HT1080 (cell line): ENCODE data around the gene CDK5R1. TPM values are rescaled to one million over a fixed set of nuclear protein-coding genes. Genes with fewer than 3 reads are reported as not detected.
"Not testable (repeated sequence)": the region's sequence is repeated elsewhere in the genome, so short reads cannot be mapped to it uniquely, and the experiment has no call there.

Experiments
- DNase-seq: peaks from one replicate; pipeline ENCODE4 v3.0.0-alpha.2; 2015; ENCODE audit warnings: low read depth
- polyA plus RNA-seq, 2 experiments: library from polyadenylated mRNA; depleted of rRNA; stranded (reverse); fragments of >200 nt; gene quantifications; 2 replicates each; pipeline ENCODE4 v1.2.3, GENCODE V29; 2015
- total RNA-seq: library from RNA; depleted of rRNA; stranded (reverse); fragments of >200 nt; shearing (Covaris generic); gene quantifications from 2 replicates; pipeline ENCODE4 v1.2.3, GENCODE V29; 2014; rRNA removed

The CDK5R1 gene
- total RNA-seq: 2.8 and 3.5 TPM in 2 replicates
- 2.0 and 2.4 TPM in 2 replicates for polyA plus RNA-seq (2015; cell fraction: cytosol; rRNA removed)
- 2.8 and 3.2 TPM in 2 replicates for polyA plus RNA-seq (2015; cell fraction: nucleus; rRNA removed)

DNA sequence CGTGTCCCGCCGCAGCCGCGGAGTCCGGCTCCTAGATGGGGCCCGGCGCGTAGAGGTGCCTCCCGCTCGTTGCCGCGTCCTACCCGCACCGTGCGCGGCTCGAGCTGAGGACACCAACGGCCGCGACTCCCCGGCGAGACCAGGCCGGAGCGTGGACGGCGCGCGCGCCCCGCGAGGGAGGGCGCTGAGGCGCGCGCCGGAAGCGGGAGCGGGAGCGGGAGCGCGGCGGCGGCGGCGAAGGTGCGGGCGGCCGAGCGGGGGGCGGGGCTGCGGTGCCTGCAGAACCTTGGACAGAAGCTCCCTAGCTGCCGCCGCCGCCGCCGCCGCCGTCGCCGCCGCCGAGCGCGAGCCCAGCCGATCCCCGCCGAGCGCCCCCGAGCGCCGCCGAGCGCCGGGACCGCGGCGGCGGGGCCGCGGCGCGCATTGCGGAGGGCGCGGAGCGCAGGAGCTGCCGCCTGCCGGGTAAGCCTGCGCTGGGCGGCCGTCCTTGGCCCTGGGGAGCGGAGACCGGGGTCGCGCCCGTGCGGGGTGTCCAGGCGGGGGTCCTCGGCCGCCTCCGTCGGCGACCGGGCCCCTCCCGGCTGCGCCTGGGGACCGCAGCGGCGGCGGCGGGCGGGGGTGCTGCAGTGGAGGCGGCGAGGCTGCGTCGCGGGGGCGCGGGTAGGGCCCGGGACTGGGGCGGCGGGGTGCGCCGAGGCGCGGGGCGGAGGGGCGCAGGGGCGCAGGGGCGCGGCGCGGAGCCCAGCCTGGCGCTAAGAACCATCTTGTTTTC lies at the start of gene CDK5R1:
Gene CDK5R1 (plus strand): TSS at position 293 of the 772 bp plus-strand sequence. CDS start 628 bp downstream, outside the sequence.
- DNase-seq: peak; percentile 28

DNA sequence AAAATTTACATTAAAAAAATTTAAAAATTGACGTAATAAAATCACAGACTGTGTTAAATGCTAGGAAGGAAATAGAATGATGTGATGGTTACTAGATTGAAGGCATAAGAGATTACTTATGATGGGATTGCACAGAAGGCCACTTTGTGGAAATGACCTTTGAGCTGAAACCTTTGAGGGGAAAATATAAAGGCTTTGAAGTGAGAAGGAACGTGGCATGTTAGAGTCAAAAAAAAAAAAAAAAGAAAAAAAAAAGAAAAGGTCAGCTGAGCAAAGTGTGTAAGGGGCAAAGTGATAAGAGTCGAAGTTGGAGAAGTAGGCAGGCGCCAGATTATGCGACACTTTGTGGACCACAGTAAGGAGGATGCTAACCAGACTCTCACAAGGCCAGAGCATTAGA lies 46.1 kb upstream of the CDK5R1 start:
- DNase-seq: no peak

DNA sequence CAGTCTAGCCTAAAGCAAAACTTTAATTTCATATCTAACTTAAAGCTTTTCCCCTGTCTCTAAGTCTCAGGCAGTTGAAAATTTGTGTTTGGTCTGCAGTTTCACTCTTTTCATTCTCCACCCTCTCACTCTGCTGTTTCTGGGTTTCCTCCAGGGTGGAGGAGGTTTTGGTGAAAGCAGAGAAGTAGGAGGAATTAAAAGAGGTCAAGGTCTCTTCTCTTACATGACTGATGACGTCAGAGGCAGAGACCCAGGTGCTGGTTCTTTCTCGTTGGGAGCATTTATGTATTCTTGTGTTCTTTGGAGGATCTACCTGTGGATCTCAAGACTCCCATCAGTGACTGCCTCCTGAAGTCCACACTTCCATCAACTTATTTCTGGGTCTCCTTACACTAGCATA lies 44.9 kb upstream of the CDK5R1 start:
- no peak for DNase-seq

DNA sequence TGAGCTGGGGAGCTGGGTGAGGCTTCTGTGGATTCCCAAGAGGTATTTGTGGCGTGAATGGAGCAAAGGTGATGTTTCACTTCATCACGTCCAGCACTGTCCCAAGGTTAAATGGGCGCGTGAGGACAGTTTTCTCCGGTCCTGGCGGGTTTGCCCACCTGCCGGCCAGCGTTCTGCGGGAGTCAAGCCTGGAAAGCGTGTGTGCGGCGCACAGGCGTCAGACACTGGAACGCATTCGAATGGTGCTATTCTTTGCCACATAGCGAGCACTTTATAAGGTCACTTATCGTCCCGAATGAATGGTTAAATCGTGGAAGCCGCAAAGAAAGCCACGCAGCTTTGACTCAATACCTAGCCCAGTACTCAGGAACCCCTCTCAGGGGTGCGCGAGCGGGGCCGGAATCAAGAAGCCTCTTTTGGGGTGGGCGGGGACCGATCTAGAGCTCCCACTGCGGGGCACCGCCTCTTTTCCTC lies 42.9 kb upstream of the CDK5R1 start:
- DNase-seq: no peak

DNA sequence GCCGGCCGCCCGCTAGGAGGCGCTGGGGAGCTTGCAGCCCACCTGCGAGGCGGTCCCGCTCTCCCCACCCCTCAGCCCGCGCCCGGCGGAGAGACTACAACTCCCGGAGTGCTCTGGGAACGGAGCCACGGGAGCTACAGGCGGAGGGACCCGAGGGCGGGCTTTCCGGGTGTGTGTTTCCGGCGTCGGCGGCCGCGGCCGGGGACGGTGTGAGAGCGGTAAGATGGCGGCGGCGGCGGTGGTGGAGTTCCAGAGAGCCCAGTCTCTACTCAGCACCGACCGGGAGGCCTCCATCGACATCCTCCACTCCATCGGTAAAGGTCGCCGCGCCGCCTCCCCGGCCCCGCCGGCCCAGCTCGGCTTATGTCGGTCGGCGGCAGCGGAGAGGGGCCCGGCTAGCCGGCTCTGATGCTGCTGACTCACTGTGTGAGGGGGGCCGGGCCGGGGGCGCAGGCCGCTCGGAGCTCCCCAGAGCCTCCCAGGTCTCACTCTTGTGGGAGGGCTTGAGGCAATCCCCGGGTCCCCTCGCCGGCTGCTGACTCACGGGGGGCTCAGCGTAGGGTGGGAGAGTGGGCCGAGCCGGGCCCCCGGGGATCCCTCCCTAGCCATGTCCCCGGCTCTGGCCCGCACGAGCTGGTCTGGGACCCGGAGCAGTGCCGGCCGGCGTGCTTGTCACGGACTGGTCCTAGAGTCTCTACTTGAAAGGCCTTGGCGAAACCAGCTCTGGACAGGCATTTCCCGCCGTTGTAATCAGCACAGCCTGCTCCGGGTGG lies 42.3 kb upstream of the CDK5R1 start, which contains the start of gene PSMD11:
Gene PSMD11 (plus strand): TSS at position 210 of the 773 bp plus-strand sequence. CDS start 14 bp downstream, at position 224.
- peak; percentile 96 for DNase-seq

DNA sequence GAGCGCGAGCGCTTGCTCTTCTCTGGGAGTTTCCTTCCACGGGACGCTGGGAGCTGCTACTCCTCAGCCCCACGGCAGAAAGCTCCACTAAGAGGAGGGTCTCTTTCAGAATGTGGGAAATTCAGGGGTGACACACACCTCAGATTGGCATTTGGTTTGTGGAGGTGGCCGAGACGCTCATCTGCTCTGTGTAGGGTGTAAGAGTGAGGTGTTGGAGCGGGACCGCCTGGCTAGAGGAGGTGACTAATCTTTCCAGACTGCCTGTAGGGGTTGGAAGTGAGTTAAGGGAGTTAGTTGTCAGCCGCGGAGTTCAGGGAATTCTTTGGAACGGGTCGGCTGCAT lies 41.7 kb upstream of the CDK5R1 start:
- DNase-seq: peak; percentile 70

DNA sequence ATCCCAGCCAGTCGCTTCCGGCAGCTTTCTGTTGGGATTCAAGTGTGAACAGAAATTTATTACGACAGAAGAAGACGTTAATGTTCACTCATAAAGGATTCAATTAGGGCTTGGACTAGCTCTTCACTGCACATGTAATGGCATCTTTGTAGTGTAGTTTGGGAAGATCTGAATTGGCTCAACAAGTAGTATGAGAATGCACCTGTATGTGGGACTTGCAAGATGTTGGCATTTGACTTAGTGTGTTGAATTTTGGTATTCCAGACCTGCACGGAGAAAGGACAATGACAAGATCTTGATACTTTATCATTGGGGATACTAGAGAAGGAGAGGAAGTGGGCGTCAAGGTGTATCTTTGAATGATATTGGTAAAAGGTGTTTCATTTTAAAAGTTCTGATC lies 41.3 kb upstream of the CDK5R1 start:
- DNase-seq: no peak

DNA sequence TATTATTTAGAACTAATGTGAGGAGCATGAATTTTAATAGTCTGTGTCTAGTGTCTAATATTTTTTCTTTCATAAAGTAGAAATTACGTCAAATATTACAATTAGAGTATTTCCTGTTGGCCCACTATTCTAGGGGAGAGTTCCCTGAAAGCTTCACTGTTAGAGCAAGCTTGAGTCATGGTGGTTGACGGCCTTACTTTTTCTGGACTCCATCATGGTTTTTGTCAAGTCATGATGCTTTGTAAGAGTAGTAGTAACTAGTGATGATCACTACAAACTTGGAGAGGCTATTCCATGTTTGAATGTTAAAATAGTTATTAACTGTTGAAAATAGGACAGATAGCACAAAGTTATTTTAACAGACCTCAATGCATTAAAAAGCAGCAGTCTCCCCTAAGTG lies 40.8 kb upstream of the CDK5R1 start:
- DNase-seq: peak; percentile 10

DNA sequence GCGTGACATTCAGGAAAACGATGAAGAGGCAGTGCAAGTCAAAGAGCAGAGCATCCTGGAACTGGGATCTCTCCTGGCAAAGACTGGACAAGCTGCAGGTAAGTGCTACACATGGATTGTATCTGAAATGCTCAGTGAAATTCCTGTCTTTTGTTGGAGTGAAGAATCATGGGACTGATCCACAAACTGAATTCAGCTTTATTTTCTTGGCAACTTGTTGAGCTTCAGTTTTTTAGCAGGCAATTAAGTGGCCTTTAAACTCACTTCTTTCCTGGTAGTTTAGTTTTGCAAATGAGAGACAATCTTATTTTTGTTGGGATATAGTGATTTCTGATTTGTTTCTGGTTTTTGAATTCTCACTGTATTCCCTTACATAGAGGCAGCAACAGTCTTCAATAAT lies 39.8 kb upstream of the CDK5R1 start:
- DNase-seq: no peak

DNA sequence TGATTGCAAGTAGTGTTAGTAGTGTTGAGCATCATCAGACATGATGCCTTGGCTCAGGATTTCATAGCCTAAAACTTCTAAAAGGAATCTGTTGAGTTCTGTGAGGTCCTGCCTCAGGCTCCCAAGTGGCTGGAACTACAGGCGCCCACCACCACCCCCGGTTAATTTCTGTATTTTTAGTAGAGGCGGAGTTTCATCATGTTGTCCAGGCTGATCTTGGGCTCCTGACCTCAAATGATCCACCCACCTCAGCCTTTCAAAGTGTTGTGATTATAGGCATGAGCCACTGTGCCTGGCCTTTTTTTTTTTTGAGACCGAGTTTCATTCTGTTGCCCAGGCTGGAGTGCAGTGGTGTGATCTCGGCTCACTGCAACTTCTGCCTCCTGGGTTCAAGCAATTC lies 36.8 kb upstream of the CDK5R1 start:
- no peak for DNase-seq

DNA sequence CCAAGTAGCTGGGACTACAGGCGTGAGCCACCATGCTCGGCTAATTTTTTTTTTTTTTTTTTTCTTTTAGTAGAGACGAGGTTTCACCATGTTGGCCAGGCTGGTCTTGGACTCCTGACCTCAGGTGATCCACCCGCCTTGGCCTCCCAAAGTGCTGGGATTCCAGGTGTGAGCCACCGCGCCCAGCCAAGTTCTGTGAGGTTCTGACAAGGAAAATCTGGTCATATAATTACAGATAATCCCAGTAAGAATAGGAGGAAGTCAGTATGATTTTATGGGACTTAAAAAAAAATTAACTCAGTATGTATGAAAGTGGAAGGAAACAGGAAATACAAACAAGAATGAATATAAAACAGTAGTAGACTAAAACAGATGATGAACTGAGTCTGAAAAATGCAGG lies 36.4 kb upstream of the CDK5R1 start:
- not testable (repeated sequence) for DNase-seq

DNA sequence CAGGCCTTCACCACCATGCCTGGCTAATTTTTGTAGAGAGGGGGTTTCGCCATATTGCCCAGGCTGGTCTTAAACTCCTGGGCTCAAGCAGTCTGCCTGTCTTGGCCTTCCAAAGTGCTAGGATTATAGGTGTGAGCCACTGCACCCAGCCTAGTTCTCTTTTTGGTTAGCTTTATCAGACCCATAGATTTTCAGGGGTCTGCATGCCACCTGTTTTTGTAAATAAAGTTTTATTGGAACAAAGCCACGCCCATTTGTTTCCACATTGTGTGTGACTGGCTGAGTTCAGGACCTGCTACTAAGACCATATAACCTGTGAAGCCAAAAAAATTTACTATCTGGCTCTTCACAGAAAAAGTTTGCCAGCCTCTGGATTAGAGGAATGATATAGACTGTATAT lies 34.9 kb upstream of the CDK5R1 start:
- DNase-seq: no peak

DNA sequence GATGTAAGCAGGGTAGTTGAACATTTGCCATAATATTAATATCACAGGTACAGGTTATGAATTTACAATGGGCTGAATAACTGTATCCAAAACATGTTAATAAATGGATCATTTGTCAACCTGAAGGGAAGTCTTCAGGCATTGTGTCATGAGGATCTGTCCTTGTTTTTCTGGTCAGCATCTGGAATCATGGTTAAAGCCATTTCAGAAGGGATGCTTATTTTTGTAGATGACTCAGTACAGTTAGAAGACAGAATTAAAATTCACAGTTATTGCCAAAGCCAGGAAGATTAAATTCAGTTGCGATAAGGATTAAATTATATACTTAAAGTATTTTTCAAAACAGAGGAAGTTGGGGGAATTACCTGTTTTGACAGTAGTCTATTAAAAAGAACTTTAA lies 34.5 kb upstream of the CDK5R1 start:
- DNase-seq: no peak

DNA sequence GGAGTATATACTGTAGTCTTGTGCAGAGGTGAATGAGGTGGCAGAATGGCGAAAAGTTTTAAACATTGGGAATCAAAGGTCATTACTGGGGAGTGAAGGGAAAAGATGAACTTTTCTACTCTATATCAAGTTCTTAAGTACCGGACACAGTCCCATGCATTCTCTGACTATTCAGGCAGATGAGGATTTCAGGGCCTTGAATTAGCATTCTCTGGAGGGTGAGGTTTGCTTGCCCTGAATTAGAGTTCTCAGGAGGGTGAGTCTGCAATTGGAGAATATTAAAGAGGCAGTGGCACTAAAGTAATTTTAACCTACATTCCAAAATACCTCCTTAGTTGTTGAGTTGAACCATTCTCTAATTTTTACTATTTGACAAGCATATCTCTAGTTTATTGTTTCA lies 33.4 kb upstream of the CDK5R1 start:
- DNase-seq: no peak

DNA sequence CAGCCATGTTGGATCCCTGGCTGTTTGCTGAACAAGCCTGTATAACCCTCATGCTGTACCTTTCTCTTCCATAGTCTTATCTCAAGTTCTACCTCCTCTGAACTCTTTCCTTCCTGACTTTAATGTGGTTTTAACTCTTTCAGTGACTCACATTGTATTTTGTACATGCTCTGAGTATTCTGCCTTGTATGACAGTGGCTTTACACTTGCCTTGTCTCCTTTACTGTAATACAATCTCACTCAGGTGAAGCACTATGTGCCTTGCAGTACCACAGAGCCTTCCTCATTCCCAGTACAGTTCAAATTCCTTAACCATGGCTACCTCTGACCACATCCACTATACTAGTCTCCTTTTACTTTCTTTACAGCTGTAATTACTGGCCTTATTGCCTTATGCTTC lies 28.4 kb upstream of the CDK5R1 start:
- no peak for DNase-seq

DNA sequence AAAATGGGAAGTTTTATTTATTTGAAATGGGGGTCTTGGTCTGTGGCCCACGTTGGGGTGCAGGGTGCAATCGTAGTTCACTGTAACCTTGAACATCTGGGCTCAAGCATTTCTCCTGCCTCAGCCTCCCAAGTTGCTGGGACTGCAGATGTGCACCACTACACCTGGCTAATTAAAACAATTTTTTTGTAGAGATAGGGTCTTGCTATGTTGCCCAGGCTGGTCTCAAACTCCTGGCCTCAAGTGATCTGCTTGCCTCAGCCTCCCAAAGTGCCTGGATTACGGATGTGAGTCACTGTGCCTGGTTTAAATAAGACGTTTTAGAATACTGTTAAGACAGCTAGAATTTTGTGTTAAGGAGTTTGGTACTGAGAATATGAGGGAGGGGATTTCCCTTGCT lies 26.7 kb upstream of the CDK5R1 start:
- DNase-seq: no peak

DNA sequence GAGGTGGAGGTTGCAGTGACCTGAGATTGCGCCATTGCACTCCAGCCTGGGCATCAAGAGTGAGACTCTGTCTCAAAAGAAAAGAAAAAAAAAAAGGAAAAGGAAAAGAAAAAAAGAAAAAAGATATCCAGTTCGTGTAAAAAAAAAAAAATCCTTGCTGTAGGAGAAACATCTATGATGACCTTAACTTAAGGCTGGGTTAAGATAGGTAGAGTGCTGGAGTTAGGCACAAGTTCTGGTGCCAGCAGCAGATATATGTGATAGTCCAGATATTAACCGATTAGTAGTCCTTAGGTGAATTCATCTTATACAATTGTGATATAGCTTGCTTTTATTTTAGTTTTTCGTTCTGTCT lies 25.3 kb upstream of the CDK5R1 start:
- no peak for DNase-seq

DNA sequence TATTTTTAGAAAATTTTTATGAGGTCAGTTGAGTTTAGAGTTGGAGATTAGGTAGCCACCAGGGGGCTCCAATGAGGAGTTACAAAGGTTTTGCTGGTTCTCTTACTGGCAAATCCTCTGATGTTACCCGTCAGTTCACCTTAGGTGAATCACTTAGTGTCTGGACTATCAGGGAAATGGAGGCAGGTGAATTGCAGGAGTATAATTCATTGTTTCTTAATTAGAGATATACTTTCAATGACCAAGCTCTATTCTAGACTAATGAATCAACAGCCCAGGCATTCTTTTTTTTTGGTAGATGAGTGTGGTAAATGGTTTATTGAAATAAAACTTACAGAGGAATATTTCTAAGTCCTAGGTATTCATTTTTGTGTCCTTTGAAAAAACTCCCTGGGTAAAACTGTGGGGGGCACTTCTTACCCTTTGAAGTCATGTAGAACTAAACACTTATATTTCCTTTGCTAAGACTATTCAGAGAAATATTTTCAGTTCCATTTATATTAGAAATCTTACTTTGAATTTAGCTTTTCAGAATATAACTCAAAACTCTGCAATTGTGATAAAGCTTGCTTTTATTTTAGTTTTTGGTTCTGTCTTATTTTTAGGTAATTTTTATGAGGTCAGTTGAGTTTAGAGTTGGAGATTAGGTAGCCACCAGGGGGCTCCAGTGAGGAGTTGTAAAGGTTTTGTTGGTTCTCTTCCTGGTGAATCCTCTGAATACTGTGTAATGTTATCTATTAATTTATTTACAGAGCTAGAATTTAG lies 24.8 kb upstream of the CDK5R1 start:
- DNase-seq: peak; percentile 60

DNA sequence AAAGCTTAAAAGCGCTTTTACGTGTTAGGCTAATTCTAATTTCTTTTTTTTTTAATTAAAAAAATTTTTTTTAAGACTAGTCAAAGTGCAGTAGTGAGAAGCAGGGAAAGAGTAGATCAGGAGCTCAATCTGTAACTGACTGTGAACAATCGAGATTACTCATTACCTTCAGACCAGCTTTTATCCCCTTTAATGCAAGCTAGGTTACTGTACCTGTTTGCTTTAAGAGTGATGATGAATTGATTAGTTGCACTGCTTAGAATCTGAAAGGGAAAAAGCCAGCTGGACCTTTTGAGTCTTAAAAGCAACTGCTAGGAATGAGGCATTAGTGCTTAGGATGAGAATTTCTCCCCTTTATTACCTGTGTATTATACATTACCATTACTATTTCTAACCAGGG lies 23.5 kb upstream of the CDK5R1 start:
- DNase-seq: no peak

DNA sequence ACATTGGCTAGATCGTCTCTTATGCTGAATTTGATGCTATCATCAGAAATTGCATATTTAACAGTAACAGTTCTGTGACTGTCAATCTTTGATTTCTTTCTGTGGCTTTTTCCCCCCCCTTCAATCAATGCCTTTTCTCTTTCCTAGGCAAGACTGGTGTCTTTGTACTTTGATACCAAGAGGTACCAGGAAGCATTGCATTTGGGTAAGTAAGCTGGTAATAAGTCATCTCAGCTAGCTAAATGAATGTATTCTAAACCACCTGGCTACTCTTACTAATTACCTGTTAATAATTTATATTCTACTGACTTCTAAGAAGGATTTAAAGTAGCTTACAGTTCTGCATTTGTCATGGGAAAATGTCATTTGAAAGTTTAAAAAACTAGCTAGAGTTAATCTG lies 22.4 kb upstream of the CDK5R1 start:
- no peak for DNase-seq

DNA sequence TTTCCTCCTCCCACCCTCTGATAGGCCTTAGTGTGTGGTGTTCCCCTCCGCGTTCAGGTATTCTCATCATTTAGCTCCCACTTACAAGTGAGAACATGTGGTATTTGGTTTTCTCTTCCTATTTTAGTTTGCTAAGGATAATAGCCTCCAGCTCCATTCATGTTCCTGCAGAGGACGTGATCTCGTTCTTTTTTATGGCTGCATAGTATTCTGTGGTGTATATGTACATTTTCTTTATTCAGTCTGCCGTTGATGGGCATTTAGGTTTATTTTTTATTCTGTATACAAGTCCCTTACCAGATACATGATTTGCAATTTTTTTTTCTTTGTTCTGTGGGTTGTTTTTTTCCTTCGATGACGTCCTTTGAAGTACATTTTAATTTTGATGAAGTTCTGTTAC lies 18.8 kb upstream of the CDK5R1 start:
- DNase-seq: no peak
